HG03066 (cell line): ENCODE data around the gene TMEM175.

Experiments used
- ATAC-seq: cut with Tn5 transposase; IDR thresholded peaks from one replicate; pipeline ENCODE4 v1.9.1; 2021; ENCODE audit warnings: low read depth; ENCODE audit not compliant: unreplicated experiment

TMEM175 gene

GRCh38 chr4:945274-946102 lies 13.2 kb downstream of the TMEM175 start:
- ATAC-seq: no peak

DNA sequence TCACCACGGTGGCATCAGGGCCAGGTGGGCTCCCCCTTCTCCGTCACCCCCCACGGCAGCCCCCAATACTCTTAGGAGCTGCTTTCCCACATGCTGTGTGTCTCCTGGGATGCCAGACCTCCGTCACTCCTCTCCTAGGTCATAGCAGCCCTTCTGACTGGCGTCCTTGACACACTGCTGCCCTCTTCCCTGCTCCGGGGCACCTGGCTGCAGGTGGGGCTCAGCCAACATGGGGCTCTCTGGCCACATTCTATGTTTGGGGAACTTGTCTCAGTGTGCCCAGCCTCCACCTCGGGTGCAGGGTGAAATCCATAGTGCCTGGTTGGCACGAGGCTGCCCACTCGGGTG lies 13.8 kb downstream of the TMEM175 start:
- ATAC-seq: no peak

GRCh38 chr4:946517-947471 lies 14.5 kb downstream of the TMEM175 start:
- no peak for ATAC-seq

GRCh38 chr4:947491-947971 lies 15.3 kb downstream of the TMEM175 start:
- no peak for ATAC-seq

GRCh38 chr4:948101-948935 lies 16.1 kb downstream of the TMEM175 start:
- no peak for ATAC-seq

GRCh38 chr4:948936-949300 lies 16.7 kb downstream of the TMEM175 start:
- ATAC-seq: no peak

DNA sequence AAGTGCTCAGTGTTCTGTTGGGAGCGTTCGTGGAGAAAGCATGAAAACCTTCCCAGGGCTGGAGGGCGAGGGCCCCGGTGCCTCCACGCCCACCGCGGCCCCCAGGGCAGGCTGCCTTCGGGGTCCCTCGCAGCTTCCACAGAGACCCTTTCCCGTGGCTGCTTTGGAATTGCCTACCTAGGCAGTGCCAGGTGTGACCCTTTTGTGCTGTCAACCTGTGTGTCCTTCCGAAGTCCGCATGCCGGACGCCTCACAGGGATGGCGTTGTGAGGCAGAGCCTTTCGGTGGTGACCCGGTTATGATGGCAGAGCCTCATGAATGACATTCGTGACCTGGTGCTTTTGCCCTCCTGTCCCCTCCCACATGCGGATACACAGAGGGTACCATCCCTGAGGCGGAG lies 17.4 kb downstream of the TMEM175 start:
- no peak for ATAC-seq

GRCh38 chr4:950136-951020 lies 18.1 kb downstream of the TMEM175 start:
- no peak for ATAC-seq

DNA sequence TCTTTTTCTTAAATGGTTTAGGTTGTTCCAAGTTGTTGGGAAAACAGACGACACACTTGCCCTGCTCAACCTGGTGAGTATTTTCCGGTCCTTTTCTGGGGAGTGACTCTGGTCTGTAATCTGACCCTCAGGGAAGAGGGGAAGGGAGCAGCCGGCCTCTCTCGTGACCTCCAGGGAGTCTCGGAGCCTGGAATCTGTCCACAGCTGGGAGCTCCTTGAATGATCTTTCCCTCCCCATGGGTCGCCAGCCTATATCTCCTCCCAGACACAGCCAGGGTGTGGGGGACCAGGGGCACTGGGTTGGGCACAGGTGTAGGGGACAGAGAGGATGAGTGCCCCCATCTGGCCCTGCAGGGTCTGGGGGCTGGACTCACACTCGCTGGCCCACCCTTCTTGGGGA lies 18.9 kb downstream of the TMEM175 start:
- no peak for ATAC-seq

GRCh38 chr4:951594-952468 lies 19.6 kb downstream of the TMEM175 start:
- no peak for ATAC-seq

- no peak for ATAC-seq
Observed at GRCh38 chr4:952881-953573, 20.8 kb downstream of the TMEM175 start.

GRCh38 chr4:953574-953915 lies 21.3 kb downstream of the TMEM175 start:
- ATAC-seq: no peak

DNA sequence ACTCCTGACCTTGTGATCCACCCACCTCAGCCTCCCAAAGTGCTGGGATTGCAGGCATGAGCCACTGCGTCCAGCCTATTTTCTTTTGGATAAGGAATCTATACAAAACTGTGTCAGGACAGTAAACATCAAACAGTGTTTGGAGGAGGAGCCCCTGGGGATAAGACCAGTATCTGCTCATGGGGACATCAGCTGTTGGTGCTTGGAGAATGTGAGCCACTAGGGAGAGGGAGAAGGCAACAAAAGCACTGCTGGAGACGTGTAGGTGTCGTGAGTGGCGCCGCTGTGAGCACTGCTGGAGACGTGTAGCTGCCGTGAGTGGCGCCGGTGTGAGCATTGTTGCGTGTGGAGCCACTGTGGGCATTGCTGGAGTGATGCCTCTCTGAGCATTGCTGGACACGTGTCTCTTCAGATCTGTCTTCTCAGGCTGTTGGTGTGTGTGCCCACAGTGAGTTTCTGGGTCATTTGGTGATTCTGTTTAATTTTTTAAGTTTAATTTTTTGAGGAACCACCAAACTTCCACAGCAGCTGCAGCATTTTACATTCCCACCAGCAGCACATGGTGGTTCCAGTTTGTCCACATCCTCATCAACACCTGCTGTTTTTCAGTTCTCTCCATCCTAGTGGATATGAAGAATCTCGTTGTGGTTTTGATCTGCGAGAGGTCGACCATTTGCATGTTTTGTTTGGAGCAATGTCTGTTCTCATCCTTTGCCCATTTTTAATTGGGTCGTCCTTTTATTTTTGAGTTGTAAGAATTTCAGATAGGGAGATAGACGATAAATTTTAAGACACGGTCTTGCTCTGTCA lies 22.2 kb downstream of the TMEM175 start:
- ATAC-seq: no peak

GRCh38 chr4:955161-955921 lies 23.1 kb downstream of the TMEM175 start:
- ATAC-seq: no peak

- no peak for ATAC-seq
Observed at GRCh38 chr4:955931-956381, 23.7 kb downstream of the TMEM175 start.

DNA sequence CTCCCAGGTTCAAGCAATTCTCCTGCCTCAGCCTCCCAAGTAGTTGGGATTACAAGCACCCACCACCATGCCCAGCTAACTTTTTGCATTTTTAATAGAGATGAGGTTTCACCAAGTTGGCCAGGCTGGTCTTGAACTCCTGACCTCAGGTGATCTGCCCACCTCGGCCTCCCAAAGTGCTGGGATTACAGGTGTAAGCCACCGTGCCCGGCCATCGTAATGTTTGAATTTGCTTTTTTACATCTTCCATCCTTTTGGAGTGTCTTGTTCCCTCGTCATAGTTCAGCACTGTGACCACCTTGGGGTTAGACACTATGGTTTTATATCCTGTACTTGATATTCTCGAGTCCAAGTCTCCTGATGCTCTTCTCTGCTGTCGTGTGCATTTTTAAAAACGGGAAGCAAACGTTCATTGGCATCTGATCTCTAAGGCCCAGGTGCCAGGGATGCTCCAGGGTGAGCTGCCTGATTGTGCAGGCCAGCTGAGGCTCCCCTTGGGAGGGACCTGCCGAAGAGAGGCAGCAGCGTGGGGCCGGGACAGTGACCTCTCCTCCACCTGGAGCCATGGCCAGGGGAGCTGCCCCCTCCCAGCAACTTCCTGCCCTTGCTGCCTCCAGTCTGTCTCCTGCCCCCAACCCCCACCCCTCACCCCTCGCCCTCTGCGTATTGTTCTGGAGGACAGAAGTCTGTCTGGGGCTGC lies 24.4 kb downstream of the TMEM175 start:
- no peak for ATAC-seq
